ENCODE measurements around the gene METTL1. TPM values are rescaled to one million over a fixed set of nuclear protein-coding genes. Genes with fewer than 3 reads are reported as not detected.

The METTL1 gene
- total RNA-seq, 1 donor from 2014 or later = 6.8 TPM

DNA sequence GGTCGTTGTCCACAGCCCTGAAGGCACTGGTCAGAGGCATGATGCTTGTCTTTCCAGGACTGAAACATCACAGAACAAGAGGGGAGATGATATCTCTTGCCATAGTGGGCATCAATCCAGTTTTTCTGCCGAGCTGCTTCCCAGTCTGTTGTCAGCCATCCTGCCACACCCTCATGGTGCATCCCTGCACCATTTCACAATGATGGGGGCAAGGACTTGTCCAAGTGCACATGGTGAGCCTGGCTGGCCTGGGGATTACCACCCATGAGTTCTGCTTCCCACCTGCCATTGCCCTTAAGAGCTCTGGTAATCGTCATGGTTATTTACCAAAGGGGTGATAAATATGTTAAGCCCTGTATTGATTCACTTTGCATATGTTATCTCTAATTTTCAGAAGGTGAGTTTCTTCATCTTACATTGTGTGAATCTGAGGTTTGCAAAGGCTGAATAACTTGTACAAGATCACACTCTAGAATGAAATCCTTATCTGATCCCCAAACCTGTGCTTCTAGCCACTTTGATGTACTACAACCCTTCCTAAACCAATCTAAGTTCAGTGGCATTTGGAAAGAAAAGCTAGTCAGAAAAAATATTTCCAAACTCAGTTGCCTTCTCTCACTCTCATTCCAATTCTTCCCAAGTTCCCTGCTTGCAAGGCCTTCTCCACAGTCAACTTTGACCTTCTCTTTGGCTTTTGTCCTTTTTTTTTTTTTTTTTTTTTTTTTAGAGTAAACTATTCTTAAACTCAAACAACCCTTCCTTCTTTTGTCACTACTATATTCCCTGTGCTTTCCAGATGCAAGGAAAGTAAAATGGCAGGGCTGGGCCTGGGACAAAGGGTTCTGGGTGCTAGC is 44.3 kb upstream of the METTL1 start:
- no peak for DNase-seq
- H3K9me3 ChIP-seq (replicated peaks) = no peaks in the 10 kb centered on the region
- intact Hi-C loops (cut with micrococcal nuclease) = no loop called here
- peak overlapping the region; percentile 79 for H3K27ac ChIP-seq (replicated peaks)
- H3K4me3 ChIP-seq = no peak overlapping the region
- TF ChIP-seq, protein P1, sequence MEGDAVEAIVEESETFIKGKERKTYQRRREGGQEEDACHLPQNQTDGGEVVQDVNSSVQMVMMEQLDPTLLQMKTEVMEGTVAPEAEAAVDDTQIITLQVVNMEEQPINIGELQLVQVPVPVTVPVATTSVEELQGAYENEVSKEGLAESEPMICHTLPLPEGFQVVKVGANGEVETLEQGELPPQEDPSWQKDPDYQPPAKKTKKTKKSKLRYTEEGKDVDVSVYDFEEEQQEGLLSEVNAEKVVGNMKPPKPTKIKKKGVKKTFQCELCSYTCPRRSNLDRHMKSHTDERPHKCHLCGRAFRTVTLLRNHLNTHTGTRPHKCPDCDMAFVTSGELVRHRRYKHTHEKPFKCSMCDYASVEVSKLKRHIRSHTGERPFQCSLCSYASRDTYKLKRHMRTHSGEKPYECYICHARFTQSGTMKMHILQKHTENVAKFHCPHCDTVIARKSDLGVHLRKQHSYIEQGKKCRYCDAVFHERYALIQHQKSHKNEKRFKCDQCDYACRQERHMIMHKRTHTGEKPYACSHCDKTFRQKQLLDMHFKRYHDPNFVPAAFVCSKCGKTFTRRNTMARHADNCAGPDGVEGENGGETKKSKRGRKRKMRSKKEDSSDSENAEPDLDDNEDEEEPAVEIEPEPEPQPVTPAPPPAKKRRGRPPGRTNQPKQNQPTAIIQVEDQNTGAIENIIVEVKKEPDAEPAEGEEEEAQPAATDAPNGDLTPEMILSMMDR (IDR thresholded peaks at IDR 0.05; ENCODE audit: borderline replicate concordance) = no peak
- no peaks in the 10 kb centered on the region for H3K27me3 ChIP-seq (ENCODE audit: low read depth)
- peaks cover 62% of the 10 kb centered on the region for H3K4me1 ChIP-seq
- peaks cover 42% of the 10 kb centered on the region for H3K36me3 ChIP-seq

DNA sequence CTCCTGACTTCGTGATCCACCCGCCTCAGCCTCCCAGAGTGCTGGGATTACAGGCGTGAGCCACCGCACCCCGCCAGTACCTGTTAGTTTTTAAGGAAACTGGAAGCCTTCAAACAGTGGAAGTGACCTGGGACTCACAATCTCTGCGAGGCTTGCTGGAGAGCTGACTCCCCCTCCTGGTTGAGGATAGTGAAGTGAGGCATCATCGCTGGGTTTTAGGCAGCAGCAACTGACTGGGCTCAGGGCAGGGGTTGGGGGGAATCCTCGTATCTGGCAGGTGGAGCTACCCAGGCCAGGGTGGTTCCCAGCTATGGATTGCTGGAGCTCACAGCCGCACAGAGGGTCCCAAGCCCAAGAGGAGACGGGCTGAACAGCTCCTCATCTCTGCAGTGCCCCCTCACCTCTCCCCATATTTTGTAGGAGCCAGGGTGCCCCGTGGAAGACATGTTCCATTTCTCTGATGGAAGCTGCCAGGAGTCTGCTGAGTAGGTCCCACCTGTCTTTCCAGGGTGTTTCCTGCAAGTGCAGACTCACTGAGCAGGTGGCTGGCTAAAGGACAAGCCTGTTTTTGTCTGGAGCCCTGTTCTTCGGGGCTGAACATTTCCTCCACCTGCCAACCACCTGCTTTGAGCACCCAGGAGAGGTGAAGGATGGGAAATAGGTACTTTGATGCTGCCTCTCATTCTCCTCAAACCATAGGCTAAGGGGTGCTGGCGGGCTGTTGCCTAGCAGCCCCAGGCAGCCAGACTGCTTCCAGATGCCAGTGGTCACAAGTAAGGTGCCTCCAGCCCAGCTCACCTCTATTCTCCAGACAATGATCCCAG is 43.5 kb upstream of the METTL1 start:
- no peaks in the 10 kb centered on the region for H3K9me3 ChIP-seq (replicated peaks)
- intact Hi-C loops (cut with micrococcal nuclease) = no loop called here
- H3K27ac ChIP-seq (replicated peaks) = peak overlapping the region; percentile 79
- no peaks in the 10 kb centered on the region for H3K27me3 ChIP-seq (ENCODE audit: low read depth)
- peaks cover 43% of the 10 kb centered on the region for H3K36me3 ChIP-seq
- no peak for DNase-seq
- no peak overlapping the region for H3K4me3 ChIP-seq
- H3K4me1 ChIP-seq = peaks cover 59% of the 10 kb centered on the region
- TF ChIP-seq, protein P1 (IDR thresholded peaks at IDR 0.05; ENCODE audit: borderline replicate concordance) = no peak

DNA sequence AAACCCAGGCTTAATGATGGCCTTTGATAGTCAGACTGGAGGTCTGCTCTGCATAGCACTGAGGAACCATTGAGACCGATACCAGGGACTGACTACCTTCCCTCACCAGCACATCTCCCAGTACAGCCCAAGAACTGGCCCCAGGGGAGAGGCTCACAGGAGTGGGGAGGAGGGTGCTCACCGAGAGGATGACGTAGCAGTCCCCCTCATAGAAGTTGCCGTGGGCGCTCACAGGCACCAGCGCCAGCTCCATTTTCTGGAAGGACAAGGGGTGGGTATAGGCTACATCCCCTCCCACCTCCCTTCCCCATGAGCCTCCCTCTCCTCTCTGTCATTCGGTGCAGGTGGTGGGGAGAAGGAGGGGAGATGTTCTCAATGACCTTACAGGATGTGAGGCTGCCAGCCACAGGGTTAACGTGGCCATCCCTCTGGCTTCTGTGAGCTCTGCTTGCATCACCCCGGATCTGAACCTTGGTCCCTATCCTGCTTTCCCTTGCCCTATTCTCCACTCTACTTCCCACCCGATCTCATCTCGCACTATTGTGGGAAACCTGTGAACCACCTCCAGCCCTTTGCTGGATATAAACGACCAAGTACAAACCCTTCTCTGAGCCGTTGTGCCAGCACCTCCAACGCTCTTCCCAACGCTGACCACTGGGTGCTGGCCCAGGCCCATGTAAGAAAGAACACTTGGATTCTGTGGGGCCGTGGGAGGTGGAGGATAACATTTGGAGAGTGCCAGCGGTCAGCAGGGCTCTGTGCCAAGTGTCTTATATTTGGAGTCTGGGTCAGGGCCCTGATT is 42.3 kb upstream of the METTL1 start:
- Histone ChIP-seq H3K27ac (replicated peaks) (no peak overlapping the region), H3K9me3 (replicated peaks) (no peaks in the 10 kb centered on the region), H3K36me3 (peaks cover 47% of the 10 kb centered on the region), H3K27me3 (ENCODE audit: low read depth) (no peaks in the 10 kb centered on the region), H3K4me1 (peaks cover 54% of the 10 kb centered on the region), H3K4me3 (no peak overlapping the region)
- intact Hi-C loops (cut with micrococcal nuclease) = no loop called here
- DNase-seq = no peak
- TF ChIP-seq, protein P1 (IDR thresholded peaks at IDR 0.05; ENCODE audit: borderline replicate concordance) = no peak

DNA sequence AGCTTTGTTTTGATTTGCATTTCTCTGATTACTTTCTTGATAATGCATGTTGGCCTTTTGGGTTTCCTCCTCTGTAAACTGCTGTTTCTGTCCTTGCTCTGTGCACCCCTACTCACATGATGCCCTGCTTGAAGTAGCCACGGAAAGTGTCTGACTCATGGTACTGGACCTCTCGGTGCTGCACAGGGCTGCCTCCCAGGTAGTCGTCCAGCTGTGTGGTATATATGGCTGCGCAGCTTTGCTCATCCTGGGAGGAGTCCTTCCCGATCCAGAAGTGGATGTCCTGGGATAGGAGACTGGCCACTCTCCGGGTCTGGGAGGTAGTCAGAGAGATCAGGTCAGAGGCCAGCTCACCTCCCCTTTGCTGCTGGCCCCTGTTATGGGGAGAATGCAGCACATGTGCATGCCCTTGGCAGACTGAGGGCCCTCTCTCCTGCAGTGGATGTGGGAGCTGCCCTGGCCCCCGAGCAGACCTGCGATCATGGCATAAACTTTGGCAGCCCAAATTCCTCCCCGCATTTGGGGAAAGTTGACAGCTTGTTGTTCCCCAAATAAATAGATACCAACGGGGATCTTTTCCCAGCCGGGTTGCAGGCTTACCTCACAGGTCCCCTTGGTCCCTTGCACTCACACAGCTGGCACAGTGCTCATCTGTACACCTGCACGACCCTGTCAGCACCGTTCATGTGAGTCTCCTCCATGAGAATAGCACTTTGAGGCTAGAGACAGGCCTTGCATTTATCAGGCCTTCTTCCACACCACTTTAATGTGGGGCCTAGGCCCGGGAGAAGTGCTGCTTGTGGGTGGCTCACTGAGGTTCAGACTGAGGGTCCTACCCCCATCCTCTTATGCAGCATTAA is 41.4 kb upstream of the METTL1 start:
- H3K4me1 ChIP-seq = peaks cover 45% of the 10 kb centered on the region
- TF ChIP-seq, protein P1 (IDR thresholded peaks at IDR 0.05; ENCODE audit: borderline replicate concordance) = no peak
- intact Hi-C loops (cut with micrococcal nuclease) = no loop called here
- H3K36me3 ChIP-seq = peaks cover 48% of the 10 kb centered on the region
- no peaks in the 10 kb centered on the region for H3K9me3 ChIP-seq (replicated peaks)
- no peak overlapping the region for H3K4me3 ChIP-seq
- no peaks in the 10 kb centered on the region for H3K27me3 ChIP-seq (ENCODE audit: low read depth)
- H3K27ac ChIP-seq (replicated peaks) = no peak overlapping the region
- DNase-seq = no peak
